WTC11 (cell line): ENCODE results near the gene TYRO3.

Experiments used
- CTCF ChIP-seq: fragments of 200-600 bp; IDR thresholded peaks from 2 replicates; pipeline ENCODE4 v1.8.0; 2022; ENCODE audit warnings: antibody characterized with exemption
- E2F5 ChIP-seq: sonication (generic); formaldehyde crosslinking; IDR thresholded peaks from 2 replicates; pipeline ENCODE4 v1.8.1; 2022; ENCODE audit warnings: mild to moderate bottlenecking, moderate library complexity, missing genetic modification reagents
- HMGXB4 ChIP-seq: sonication (generic); formaldehyde crosslinking; IDR thresholded peaks from 2 replicates; pipeline ENCODE4 v1.8.1; 2023; ENCODE audit warnings: mild to moderate bottlenecking, moderate library complexity, missing genetic modification reagents
- JUN ChIP-seq: sonication (generic); formaldehyde crosslinking; IDR thresholded peaks from 2 replicates; pipeline ENCODE4 v1.8.0; 2023; ENCODE audit warnings: mild to moderate bottlenecking, missing genetic modification reagents
- TCF7 ChIP-seq: sonication (generic); formaldehyde crosslinking; IDR thresholded peaks from 2 replicates; pipeline ENCODE4 v1.8.0; 2022; ENCODE audit warnings: mild to moderate bottlenecking, low read depth, missing genetic modification reagents, moderate library complexity
- TP53 ChIP-seq: sonication (generic); formaldehyde crosslinking; IDR thresholded peaks from 2 replicates; pipeline ENCODE4 v1.8.1; 2023; ENCODE audit warnings: mild to moderate bottlenecking, missing genetic modification reagents
- USF1 ChIP-seq: sonication (generic); formaldehyde crosslinking; IDR thresholded peaks from 2 replicates; pipeline ENCODE4 v1.8.0; 2022; ENCODE audit warnings: mild to moderate bottlenecking, missing genetic modification reagents
- TF ChIP-seq, protein P1 (sequence below): sonication (generic); formaldehyde crosslinking; IDR thresholded peaks from 2 replicates; pipeline ENCODE4 v1.8.1; 2023; ENCODE audit warnings: mild to moderate bottlenecking, missing genetic modification reagents, moderate library complexity

- no peak for TF ChIP-seq CTCF
- TF ChIP-seq TP53 (CRISPR knock-in tag): 0 out of 2 replicates have a peak, but pooled peaks have one; percentile 4
- TF ChIP-seq JUN: no peak
- TF ChIP-seq E2F5 (CRISPR knock-in tag): no peak
- no peak for TF ChIP-seq USF1 (CRISPR knock-in tag)
- TF ChIP-seq HMGXB4: no peak
- no peak for TF ChIP-seq TCF7
- TF ChIP-seq, protein P1, sequence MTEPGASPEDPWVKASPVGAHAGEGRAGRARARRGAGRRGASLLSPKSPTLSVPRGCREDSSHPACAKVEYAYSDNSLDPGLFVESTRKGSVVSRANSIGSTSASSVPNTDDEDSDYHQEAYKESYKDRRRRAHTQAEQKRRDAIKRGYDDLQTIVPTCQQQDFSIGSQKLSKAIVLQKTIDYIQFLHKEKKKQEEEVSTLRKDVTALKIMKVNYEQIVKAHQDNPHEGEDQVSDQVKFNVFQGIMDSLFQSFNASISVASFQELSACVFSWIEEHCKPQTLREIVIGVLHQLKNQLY (CRISPR knock-in tag): no peak
Observed at GRCh38 chr15:41564286-41564959, 5.4 kb downstream of the TYRO3 start.
